Endometrial microvascular endothelial cells (primary cell): ENCODE data around the gene GPSM3. TPM values are rescaled to one million over a fixed set of nuclear protein-coding genes. Genes with fewer than 3 reads are reported as not detected.
"Not testable (repeated sequence)": the region's sequence is repeated elsewhere in the genome, so short reads cannot be mapped to it uniquely, and the experiment has no call there.

Source experiments
- in situ Hi-C: cut with HindIII; loops from 2 replicates; pipeline ENCODE4 v1.10.0; 2017; ENCODE audit warnings: low sequenced_read_pairs, low pct_unique_long_range_greater_than_20kb; ENCODE audit errors: inconsistent ontology term
- total RNA-seq: library from RNA; depleted of rRNA; stranded (reverse); fragments of >200 nt; gene quantifications from one replicate; pipeline ENCODE4 v1.2.3, GENCODE V29; 2015; ENCODE audit errors: inconsistent ontology term

The GPSM3 gene
- total RNA-seq, 1 donor from 2014 or later = 31.0 TPM

DNA sequence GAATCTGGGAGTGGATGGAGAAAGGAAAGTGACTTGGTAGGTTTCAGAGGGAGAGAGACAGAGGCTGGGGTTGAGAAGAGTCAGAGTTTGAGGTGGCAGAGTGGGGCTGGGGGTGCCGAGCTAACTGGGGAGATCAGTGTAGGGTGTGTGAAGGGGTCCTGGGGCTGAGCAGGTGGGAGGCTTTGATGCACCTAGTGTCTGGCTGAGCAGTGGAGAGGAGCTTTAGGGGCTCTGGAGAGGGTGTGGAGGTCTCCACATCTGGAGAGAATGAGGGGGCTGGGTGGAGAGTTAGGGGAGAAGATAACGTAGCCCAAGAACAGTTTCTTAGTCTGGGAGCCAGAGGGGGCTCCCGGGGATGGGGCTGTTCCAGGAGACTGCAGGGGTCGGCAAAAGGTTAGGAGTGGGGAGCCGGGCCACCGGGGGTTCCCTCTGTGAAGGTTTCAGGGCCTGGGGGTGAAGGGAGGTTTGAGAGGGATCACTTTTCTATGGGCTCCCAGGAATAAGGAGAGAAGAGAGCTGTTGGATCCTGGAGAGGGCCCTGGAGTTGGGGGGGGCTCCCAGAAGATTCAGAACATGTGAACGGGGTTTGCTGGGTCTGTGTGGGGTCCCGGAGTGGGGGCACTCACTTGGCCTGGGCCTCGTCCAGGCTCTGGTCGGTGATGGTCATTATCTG lies 3.2 kb downstream of the GPSM3 start:
- in situ Hi-C loops = no loop called here

DNA sequence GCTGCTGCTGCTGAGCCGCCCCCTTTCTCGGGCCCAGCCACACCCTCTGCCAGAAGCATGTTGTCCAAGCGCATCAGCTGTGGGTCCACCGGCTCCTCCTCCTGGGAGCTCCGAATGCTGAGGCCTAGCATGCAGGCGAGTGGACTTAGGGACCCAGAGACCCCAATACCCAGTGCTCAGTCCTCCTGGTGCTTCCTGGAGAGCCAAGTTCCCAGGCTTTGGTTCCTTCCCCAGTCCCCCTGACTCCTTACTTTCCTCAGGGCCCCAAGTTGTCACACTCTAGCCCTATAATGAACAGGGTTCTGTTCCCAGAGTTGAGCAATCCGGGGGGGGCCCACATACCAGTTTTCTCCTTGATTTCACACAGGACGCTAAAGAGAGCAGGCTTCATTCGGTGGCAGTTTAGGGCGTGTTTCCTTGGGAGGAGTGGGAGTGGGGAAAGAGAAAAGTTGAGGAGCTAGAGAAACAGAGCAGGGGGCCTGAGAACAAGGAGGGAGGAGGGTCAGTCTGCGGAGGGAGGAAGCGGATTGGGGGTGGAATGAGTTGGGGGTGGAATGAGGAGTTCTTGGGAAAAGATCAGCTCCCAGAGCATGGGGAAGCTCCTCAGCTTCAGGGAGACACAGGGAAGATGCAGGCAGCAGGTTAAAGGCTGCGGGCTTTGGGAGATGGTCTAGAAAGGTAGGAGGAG lies 3.9 kb downstream of the GPSM3 start:
- in situ Hi-C loops = no loop called here

GRCh38 chr6:32187725-32188380 lies 4.6 kb downstream of the GPSM3 start:
- in situ Hi-C loops = not testable (repeated sequence)

- in situ Hi-C loops = no loop called here
Observed at GRCh38 chr6:32187009-32187709, 5.3 kb downstream of the GPSM3 start.

- in situ Hi-C loops = not testable (repeated sequence)
Observed at GRCh38 chr6:32186151-32186840, 6.1 kb downstream of the GPSM3 start.

DNA sequence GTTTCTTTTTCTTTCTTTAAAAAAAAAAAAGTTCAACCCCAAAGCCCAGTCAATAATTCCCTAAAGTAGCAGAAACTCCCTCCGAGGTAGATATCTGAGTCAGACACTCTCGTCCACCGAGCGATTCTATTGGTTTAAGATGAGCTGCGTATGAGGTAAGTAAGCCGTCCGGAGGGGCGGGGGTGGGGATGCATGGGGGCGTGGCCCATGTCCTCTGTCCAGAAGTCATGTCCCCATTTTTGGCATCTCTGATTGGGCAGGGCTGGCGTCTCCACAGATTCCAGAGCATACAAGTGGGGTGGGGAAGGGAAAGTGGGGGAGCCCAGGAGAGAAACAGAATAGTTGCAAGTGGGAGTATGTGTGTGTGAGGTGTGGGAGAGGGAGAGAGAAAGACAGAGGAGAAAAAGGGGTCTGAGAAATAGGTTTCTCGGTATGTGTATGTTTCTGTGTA lies 6.7 kb downstream of the GPSM3 start:
- in situ Hi-C loops = not testable (repeated sequence)

DNA sequence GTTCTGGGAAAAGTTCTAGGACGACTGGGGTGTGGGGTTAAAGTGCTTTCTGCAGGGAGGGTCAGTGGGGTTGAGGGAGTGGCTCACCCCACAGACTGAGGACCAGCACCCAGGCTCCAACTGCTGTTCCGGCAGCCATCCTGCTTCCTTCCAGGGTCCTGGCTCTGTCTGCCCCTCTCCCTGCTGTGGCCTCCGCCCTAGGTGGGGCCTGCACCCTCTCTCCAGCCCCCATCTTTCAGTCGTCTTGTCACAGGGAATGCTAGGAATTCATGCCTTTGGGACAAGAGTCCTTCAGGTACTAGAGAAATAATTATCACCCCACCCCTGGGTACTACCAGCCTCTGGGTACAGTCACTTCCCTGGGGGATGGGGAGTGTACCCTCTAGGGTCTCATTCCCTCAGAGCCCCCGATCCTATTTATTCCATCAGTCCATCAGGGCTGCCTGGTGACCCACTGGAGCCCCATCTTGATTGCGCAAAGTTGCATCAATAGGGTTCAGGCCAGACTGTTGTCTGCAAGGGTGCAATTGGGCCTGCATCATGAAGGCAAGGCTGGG lies 8.3 kb downstream of the GPSM3 start, which contains the start of gene AGER:
Gene AGER, minus strand, starts transcription at position 170 of the 557 bp plus-strand sequence. Its CDS starts 31 bp downstream, at position 139.
- in situ Hi-C loops = no loop called here

GRCh38 chr6:32183483-32184083 lies 8.9 kb downstream of the GPSM3 start:
- in situ Hi-C loops = no loop called here

GRCh38 chr6:32183030-32183429 lies 9.4 kb downstream of the GPSM3 start:
- in situ Hi-C loops = no loop called here

DNA sequence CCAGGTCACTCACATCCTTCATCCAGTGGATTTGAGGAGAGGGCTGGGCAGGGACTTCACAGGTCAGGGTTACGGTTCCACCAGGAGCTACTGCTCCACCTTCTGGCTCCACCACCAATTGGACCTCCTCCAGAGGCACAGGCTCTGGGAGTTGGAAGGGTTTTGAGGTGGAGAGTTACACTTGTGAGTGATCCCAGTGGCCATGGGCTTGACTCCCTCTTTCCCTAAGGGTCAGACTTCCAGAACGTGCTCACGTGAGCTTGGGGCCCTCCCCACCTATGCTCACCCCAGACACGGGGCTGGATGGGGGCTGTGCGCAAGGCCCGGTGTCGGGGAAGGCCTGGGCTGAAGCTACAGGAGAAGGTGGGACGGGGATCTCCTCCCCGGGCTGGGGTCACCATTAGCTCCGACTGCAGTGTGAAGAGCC lies 9.9 kb downstream of the GPSM3 start:
- in situ Hi-C loops = no loop called here

DNA sequence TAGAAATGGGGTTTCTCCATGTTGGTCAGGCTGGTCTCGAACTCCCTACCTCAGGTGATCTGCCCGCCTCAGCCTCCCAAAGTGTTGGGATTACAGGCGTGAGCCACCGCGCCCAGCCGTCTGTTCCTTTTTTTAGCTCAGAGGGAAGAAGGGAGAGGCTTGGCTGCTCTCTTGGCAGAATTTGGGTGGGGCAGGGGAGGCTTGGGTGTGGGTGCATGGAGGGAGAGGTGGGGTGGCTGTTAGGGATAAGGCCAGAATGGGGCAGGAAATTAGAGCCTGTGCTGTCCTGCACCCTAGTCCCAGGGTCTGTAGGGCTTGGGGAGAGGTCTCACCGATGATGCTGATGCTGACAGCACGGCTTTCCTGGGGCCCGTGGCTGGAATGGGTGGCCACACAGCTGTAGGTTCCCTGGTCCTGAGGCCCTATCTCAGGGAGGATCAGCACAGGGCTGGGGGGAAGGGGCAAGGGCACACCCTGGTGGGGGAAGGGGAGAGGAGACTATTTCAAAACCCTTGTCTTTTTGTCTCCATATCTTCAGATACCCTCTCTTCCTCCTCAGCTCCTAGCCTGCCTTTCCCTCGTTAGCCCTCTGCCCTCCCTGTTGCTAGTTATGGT lies 10.4 kb downstream of the GPSM3 start:
- in situ Hi-C loops = no loop called here

GRCh38 chr6:32181148-32181702 lies 11.2 kb downstream of the GPSM3 start:
- in situ Hi-C loops = no loop called here

DNA sequence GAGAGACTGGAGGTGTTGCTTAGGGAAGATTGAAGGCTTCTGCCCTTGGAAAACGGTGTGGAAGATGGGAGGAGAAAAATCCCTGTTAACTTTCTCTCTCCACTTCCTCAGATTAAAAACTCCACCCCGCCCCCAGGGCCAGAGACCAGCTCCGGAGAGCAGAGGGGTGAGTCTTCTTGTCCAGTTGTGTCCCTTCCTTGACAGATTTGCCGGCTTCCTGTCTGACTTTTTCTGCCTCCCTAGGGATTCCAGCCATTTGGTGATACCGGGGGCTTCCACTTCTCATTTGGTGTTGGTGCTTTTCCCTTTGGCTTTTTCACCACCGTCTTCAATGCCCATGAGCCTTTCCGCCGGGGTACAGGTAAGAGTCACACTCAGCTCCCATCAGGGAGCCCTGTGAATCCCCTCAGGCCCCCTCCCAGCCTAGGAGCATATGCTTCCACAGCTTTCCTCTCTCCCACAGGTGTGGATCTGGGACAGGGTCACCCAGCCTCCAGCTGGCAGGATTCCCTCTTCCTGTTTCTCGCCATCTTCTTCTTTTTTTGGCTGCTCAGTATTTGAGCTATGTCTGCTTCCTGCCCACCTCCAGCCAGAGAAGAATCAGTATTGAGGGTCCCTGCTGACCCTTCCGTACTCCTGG lies 12.6 kb downstream of the GPSM3 start:
- in situ Hi-C loops = no loop called here

- in situ Hi-C loops = no loop called here
Observed at GRCh38 chr6:32178547-32179440, 13.6 kb downstream of the GPSM3 start.

DNA sequence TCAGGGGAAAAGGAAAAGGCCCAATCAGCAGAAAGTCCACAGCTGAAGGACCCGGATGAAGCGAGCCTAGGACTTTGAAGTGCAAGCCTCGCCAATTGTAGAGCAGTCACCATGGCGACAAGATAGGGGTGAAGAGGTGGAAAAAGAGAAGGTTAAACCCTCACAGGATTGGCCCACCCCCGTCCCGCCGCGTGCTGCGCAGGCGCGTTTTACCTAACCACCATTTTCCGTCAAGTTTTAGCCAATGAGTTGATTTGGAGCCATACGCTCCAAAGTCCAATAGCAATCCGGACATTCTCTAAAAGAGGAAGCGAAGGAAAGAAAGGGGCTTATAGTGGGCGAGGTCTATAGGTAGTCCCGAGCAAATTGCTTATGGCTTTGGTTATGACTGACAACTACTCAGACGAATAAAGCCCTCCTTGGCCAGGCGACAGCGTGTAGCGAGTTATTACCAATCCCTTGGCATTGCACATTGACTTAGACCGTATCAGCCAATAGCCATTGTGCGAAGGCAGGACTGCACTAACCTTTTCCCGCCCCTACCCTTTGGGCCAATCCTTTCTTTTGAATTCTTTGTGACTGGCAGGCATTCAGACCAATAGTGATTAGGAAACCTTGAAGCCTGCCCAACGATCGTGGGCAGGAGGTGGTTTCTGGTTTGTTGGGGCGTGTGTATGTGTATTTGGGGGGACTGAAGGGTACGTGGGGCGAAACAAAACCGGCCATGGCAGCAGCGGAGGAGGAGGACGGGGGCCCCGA lies 14.5 kb downstream of the GPSM3 start, which contains the start of gene RNF5:
Gene RNF5, plus strand, starts transcription at position 618 of the 759 bp plus-strand sequence. Its CDS starts 107 bp downstream, at position 725.
- in situ Hi-C loops = no loop called here
